Measurements from ENCODE around the gene DISC1. TPM values are rescaled to one million over a fixed set of nuclear protein-coding genes. Genes with fewer than 3 reads are reported as not detected.

Gene DISC1
- total RNA-seq, 2 donors from 2014 or later, result 6.7 to 9.3 TPM

GRCh38 chr1:231733063-231733462, 106.5 kb downstream of the DISC1 start:
- H3K4me1 ChIP-seq (replicated peaks), result no peaks in the 10 kb centered on the region
- no peaks in the 10 kb centered on the region for H3K27me3 ChIP-seq (replicated peaks; ENCODE audit: insufficient read depth)
- H3K36me3 ChIP-seq, result no peaks in the 10 kb centered on the region
- H3K9me3 ChIP-seq, result no peaks in the 10 kb centered on the region
- no peak for DNase-seq (ENCODE audit: low spot score)
- H3K4me3 ChIP-seq, result no peak overlapping the region
- intact Hi-C loops (cut with DNase I), result no loop called here
- TF ChIP-seq CTCF (IDR thresholded peaks at IDR 0.05), result no peak
- TF ChIP-seq POLR2A (IDR thresholded peaks at IDR 0.05), result no peak
- no peak for TF ChIP-seq POLR2AphosphoS5 (IDR thresholded peaks at IDR 0.05)
- H3K27ac ChIP-seq, result no peak overlapping the region

GRCh38 chr1:231733672-231734071, 107.1 kb downstream of the DISC1 start:
- Histone ChIP-seq H3K27ac (no peak overlapping the region), H3K9me3 (no peaks in the 10 kb centered on the region), H3K27me3 (replicated peaks; ENCODE audit: insufficient read depth) (no peaks in the 10 kb centered on the region), H3K36me3 (no peaks in the 10 kb centered on the region), H3K4me3 (no peak overlapping the region), H3K4me1 (replicated peaks) (no peaks in the 10 kb centered on the region)
- TF ChIP-seq POLR2A (IDR thresholded peaks at IDR 0.05) (no peak), CTCF (IDR thresholded peaks at IDR 0.05) (no peak), POLR2AphosphoS5 (IDR thresholded peaks at IDR 0.05) (no peak)
- 77% methylated on average over 3 of the region's 3 CpGs for WGBS
- DNase-seq (ENCODE audit: low spot score), result no peak
- intact Hi-C loops (cut with DNase I), result no loop called here

- Histone ChIP-seq H3K4me1 (replicated peaks) (no peaks in the 10 kb centered on the region), H3K27me3 (replicated peaks; ENCODE audit: insufficient read depth) (no peaks in the 10 kb centered on the region), H3K27ac (no peak overlapping the region), H3K9me3 (no peaks in the 10 kb centered on the region), H3K36me3 (no peaks in the 10 kb centered on the region), H3K4me3 (no peak overlapping the region)
- TF ChIP-seq CTCF (IDR thresholded peaks at IDR 0.05) (no peak), POLR2A (IDR thresholded peaks at IDR 0.05) (no peak), POLR2AphosphoS5 (IDR thresholded peaks at IDR 0.05) (no peak)
- 93% methylated on average over 4 of the region's 4 CpGs for WGBS
- DNase-seq (ENCODE audit: low spot score), result no peak
- intact Hi-C loops (cut with DNase I), result no loop called here
These were observed 107.8 kb downstream of the DISC1 start for GRCh38 chr1:231734417-231734816.

- no peak for DNase-seq (ENCODE audit: low spot score)
- no peaks in the 10 kb centered on the region for H3K9me3 ChIP-seq
- intact Hi-C loops (cut with DNase I), result no loop called here
- TF ChIP-seq POLR2AphosphoS5 (IDR thresholded peaks at IDR 0.05) (no peak), CTCF (IDR thresholded peaks at IDR 0.05) (no peak), POLR2A (IDR thresholded peaks at IDR 0.05) (no peak)
- no peaks in the 10 kb centered on the region for H3K36me3 ChIP-seq
- no peaks in the 10 kb centered on the region for H3K4me1 ChIP-seq (replicated peaks)
- WGBS, result 74% methylated on average over 3 of the region's 3 CpGs
- H3K4me3 ChIP-seq, result no peak overlapping the region
- H3K27ac ChIP-seq, result no peak overlapping the region
- no peaks in the 10 kb centered on the region for H3K27me3 ChIP-seq (replicated peaks; ENCODE audit: insufficient read depth)
These were observed 108.8 kb downstream of the DISC1 start for GRCh38 chr1:231735411-231735810.

- H3K27me3 ChIP-seq (replicated peaks; ENCODE audit: insufficient read depth), result no peaks in the 10 kb centered on the region
- WGBS, result 86% methylated on average over 2 of the region's 2 CpGs
- DNase-seq (ENCODE audit: low spot score), result no peak
- no peaks in the 10 kb centered on the region for H3K4me1 ChIP-seq (replicated peaks)
- intact Hi-C loops (cut with DNase I), result no loop called here
- no peak for TF ChIP-seq POLR2A (IDR thresholded peaks at IDR 0.05)
- TF ChIP-seq CTCF (IDR thresholded peaks at IDR 0.05), result no peak
- H3K9me3 ChIP-seq, result no peaks in the 10 kb centered on the region
- no peaks in the 10 kb centered on the region for H3K36me3 ChIP-seq
- H3K4me3 ChIP-seq, result no peak overlapping the region
- no peak overlapping the region for H3K27ac ChIP-seq
These were observed 109.4 kb downstream of the DISC1 start for GRCh38 chr1:231735941-231736340.
